HG02678 (cell line): ENCODE measurements around the gene TIMM10.
A peak's percentile ranks its signal among the peaks of the same experiment; 100 is the strongest.

Experiments
- ATAC-seq: cut with Tn5 transposase; IDR thresholded peaks from one replicate; pipeline ENCODE4 v1.9.1; 2021; ENCODE audit warnings: mild to moderate bottlenecking, moderate library complexity; ENCODE audit not compliant: unreplicated experiment

The TIMM10 gene

DNA sequence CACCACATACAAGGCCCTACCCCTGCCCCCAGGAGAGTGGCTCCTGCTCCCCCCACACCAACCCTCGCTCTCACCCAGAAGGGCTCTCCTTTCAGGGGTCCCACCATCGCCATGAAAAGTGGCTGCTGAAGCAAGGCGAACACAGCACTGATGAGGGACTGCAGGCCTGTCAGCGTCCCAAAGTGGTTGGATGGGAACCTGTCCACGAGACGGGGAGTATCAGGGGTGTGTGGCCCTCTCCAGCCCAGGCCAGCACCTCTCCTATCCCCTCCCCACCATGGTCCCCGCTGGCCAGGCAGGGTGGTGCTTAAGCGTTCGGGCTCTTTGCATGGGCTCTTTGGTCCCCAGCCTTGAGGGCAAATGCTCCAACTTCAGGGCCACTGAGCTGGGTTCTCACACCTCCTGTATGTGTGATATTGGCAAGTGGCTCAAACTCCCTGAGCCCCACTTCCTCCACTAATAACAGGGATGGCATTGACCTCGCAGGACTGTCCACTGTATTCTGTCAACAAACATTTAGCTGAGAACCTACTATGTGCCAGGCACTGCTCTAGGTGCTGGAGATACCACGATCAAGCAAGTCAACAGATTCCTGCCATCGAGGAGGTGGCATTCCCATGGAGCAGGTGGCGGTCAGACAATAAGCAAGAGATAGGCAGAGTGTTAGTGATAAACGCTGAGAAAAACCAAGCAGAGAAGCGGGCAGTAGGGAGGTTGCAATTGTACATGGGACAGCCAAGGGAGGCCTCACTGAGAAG, 43.4 kb downstream of the TIMM10 start:
- no peak for ATAC-seq

- ATAC-seq = no peak
These were observed 45.1 kb downstream of the TIMM10 start for GRCh38 chr11:57485217-57485990.

DNA sequence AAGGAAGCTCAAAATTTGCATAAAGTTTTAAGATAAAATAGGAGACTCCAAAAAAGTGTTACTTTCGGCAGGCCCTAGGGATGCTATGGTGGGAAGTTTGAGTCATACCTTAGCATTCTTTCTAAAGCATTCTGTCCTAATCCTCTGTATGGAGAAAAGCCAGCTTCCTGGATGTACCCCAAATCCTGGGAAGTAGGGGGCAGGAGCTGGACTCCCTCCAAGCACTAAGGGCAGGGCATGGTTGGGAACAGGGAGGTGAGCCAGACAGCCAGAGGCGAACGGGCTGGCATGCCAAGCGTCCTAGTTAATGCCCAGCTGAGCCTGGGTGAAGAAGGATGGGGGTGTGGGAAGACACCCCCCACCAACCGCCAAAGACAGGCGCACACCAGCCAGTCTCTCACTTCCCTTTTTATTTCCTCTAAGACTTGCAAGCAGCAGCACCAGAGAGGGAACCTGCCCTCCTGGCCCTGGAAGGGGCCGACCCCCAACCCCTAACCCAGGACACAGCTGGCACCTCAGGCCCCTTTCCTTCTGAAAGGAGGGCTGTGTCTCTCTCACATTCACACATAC, 46.3 kb downstream of the TIMM10 start:
- peak; percentile 54 for ATAC-seq

DNA sequence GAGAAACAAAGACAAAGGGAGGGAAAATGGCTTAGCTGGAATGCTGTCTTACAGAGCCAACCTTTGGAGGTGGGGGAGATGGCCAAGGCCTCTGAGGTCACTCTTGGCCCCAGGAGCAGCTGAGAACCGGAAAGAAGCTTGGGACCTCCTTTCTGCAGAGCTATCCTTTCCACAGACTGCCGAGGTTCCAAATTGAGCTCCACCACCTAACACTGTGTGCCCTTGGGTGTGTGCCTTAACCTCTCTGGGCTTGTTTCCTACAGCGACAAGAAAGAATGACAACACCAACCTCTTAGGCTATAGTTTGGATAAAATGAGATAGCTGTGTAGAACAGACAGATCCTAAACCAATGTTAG, 47.0 kb downstream of the TIMM10 start:
- no peak for ATAC-seq

- ATAC-seq = no peak
These were observed 47.6 kb downstream of the TIMM10 start for GRCh38 chr11:57482782-57483561.

GRCh38 chr11:57481915-57482781, 48.4 kb downstream of the TIMM10 start:
- ATAC-seq = no peak

DNA sequence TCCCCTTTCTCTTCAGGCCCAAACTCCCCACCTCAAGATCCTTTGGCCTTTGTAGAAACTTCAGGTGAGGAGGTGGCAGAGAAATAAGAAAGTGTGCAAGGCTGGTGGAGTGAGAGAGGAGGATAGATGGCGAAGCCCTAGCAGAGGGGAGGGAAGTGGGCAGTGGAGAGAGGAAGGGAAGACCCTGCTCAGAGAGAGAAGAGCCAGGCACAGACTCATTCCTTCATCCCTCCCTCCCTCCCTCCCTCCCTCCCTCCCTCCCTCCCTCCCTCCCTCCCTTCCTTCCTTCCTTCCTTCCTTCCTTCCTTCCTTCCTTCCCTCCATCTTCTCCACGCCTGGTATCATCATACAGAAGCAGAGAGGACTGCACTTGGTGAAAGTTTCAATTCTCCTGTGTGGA, 49.2 kb downstream of the TIMM10 start:
- no peak for ATAC-seq

DNA sequence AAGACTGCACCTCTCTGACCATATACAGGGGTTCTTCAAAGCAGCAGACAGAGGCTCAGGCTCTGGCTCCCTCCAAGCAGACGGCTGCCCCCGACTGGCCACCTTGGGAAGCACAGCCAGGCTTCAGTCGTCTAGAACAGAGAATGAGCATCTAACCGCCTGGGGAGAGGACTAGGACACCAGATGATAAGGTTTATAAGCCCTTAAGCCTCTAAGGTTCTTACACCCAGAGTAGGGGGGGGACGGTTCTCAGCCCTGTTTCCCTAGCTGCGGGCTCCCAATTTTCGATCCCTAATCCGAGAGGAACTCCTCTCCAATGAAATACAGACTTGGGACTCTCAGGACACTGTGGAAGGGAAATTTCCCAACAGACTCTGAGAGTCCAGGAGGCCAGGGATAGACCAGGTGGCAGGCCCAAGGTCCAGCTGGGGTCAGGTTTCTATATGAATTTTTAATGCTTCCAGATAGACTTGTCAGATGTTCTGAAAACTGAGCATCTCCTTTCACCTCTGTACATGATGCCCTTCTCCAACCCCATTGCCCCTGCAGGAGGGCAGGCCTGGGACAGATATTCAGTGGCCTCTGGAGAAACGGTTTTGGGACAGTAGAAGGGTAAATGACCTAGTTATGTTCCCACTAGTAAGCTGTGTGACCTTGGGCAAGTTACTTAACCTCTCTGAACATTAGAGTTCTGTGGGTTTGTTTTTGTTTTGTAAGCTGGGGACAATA, 50.0 kb downstream of the TIMM10 start:
- ATAC-seq = peak; percentile 39

DNA sequence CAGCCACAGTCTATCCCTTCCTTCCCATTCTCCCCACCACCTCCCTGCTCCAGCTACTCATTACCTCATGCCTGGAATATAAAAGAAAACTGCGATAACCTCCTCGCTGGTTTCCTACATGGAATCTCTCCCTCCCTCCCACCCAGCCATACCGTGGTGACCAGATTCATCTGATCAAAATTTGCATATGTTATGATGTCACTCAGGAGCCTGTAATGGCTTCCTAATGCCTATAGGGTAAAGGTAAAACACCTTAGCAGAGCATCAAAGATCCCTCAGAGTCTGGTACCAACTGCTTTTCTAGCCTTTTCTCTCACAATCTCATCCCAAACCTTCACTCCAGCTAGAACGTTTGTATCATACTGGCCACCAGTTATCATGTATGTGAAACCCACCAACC, 50.6 kb downstream of the TIMM10 start:
- no peak for ATAC-seq

DNA sequence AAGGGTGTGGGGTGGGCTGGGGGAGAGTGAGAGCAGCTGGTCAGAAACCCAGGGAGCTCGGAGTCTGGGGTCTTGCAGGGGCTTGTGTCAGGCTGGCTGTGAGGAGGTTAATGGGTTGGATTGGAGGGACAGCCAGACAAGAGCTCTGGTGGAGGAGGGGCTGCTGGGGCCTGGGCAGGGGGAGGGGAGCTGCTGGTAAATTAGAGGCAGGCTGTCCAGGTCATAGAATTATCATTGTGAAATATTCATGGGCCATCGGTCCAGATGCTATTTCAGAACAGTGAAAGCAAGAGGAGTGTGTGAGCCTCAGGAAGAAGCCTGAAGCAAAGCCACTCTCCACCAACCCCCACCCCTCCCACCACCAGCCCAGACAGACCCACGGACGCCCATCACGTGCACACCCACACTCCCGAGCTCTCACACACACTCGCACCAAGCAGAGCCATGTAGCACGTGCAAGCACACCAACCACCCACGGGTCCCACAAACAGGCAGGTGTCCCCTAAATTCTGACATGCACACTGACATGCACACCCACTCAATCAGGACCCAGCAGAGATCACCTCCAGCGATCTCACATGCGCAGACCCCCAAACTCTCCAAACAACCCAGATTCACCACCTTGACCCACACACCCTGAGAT, 51.4 kb downstream of the TIMM10 start:
- ATAC-seq = no peak
